HG03565 (cell line): ENCODE measurements around the gene WWOX.
"Not testable (repeated sequence)": the region's sequence is repeated elsewhere in the genome, so short reads cannot be mapped to it uniquely, and the experiment has no call there.

ENCODE experiments used
- ATAC-seq: cut with Tn5 transposase; IDR thresholded peaks from one replicate; pipeline ENCODE4 v1.9.1; 2021; ENCODE audit warnings: mild to moderate bottlenecking, moderate library complexity; ENCODE audit not compliant: unreplicated experiment

WWOX gene

GRCh38 chr16:79194291-79194690, 1094.8 kb downstream of the WWOX start:
- no peak for ATAC-seq

GRCh38 chr16:79195938-79196337, 1096.5 kb downstream of the WWOX start:
- no peak for ATAC-seq

GRCh38 chr16:79201436-79201835, 1102.0 kb downstream of the WWOX start:
- no peak for ATAC-seq

- no peak for ATAC-seq
These were observed 1103.5 kb downstream of the WWOX start for GRCh38 chr16:79202977-79203376.

- ATAC-seq = no peak
These were observed 1105.0 kb downstream of the WWOX start for GRCh38 chr16:79204486-79204885.

GRCh38 chr16:79206889-79207288, 1107.4 kb downstream of the WWOX start:
- no peak for ATAC-seq

- no peak for ATAC-seq
These were observed 1109.9 kb downstream of the WWOX start for GRCh38 chr16:79209308-79209707.

- no peak for ATAC-seq
These were observed 1111.2 kb downstream of the WWOX start for GRCh38 chr16:79210607-79211006.

GRCh38 chr16:79211586-79211985, 1112.1 kb downstream of the WWOX start:
- no peak for ATAC-seq

GRCh38 chr16:79212114-79212791, 1112.8 kb downstream of the WWOX start:
- no peak for ATAC-seq

- no peak for ATAC-seq
These were observed 1113.8 kb downstream of the WWOX start for GRCh38 chr16:79213214-79213613.

- ATAC-seq = no peak
These were observed 1115.8 kb downstream of the WWOX start for GRCh38 chr16:79215289-79215688.

- peak; percentile 46 for ATAC-seq
These were observed 1118.0 kb downstream of the WWOX start for GRCh38 chr16:79217375-79218011.

GRCh38 chr16:79218351-79218750, 1118.9 kb downstream of the WWOX start:
- ATAC-seq = no peak

- ATAC-seq = not testable (repeated sequence)
These were observed 1126.5 kb downstream of the WWOX start for GRCh38 chr16:79225994-79226393.

GRCh38 chr16:79229361-79229760, 1129.9 kb downstream of the WWOX start:
- ATAC-seq = no peak

GRCh38 chr16:79245700-79246099, 1146.2 kb downstream of the WWOX start:
- not testable (repeated sequence) for ATAC-seq

GRCh38 chr16:79247386-79247785, 1147.9 kb downstream of the WWOX start:
- no peak for ATAC-seq

- no peak for ATAC-seq
These were observed 1148.9 kb downstream of the WWOX start for GRCh38 chr16:79248351-79248750.

- ATAC-seq = no peak
These were observed 1151.1 kb downstream of the WWOX start for GRCh38 chr16:79250502-79251098.

- ATAC-seq = no peak
These were observed 1153.7 kb downstream of the WWOX start for GRCh38 chr16:79253100-79253631.

- no peak for ATAC-seq
These were observed 1158.6 kb downstream of the WWOX start for GRCh38 chr16:79257953-79258490.
